Measurements from ENCODE around the gene MSANTD1. TPM values are rescaled to one million over a fixed set of nuclear protein-coding genes. Genes with fewer than 3 reads are reported as not detected.

Gene MSANTD1
- total RNA-seq, 1 experiment from 2014 or later = 0.71 TPM

DNA sequence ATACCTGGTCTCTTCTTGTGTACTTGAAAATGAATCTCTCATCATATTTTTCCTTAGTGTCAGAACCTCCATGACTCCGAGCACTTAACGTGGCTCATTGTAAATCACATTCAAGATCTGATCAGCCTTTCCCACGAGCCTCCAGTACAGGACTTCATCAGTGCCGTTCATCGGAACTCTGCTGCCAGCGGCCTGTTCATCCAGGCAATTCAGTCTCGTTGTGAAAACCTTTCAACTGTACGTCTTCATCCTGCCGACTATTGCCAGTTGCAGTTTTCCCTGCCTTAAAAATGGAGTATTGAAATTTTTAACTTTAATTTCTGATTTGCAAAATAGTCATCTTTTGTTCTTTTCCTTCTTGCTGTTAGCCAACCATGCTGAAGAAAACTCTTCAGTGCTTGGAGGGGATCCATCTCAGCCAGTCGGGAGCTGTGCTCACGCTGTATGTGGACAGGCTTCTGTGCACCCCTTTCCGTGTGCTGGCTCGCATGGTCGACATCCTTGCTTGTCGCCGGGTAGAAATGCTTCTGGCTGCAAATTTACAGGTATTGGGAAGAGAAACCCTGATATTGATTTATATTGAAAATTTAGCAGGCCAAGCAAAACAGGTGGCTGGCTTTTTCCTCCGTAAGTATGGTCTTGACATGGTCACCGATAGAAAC lies 42.4 kb upstream of the MSANTD1 start:
- no peak overlapping the region for H3K9ac ChIP-seq (ENCODE audit: low read length)
- no peak overlapping the region for H3K27ac ChIP-seq (ENCODE audit: low read depth, low read length)
- H4K20me1 ChIP-seq (ENCODE audit: insufficient read depth) = no peaks in the 10 kb centered on the region
- ChIA-PET POLR2A (no interaction called here), CTCF (no interaction called here), RAD21 (ENCODE audit: low non-redundant PET in 1 of 2, low total read pairs in 2 of 2, uncharacterized antibody in 2 of 2, unreplicated experiment in 2 of 2) (no interaction called here)
- H3K36me3 ChIP-seq (ENCODE audit: control insufficient read depth in 1 of 2, insufficient read depth in 2 of 2, low read length in 2 of 2) = peaks cover 0 to 17% of the 10 kb centered on the region in 2 experiments; a peak in 3 of 4 replicates
- intact Hi-C loops (cut with micrococcal nuclease) = no loop called here
- no peak overlapping the region for H3K4me3 ChIP-seq (replicated peaks in 1 of 2; ENCODE audit: low read depth in 1 of 2, low read length in 2 of 2)
- BruUV-seq (replicated peaks) = no TSS peak
- DNase-seq (ENCODE audit: low read depth, low spot score) = no peak
- no peak for ATAC-seq
- H3K9me2 ChIP-seq (ENCODE audit: insufficient read depth) = no peaks in the 10 kb centered on the region
- H2AFZ ChIP-seq (ENCODE audit: low read depth, low read length, poor library complexity, severe bottlenecking) = no peak overlapping the region
- TF ChIP-seq SRF (IDR thresholded peaks at IDR 0.05; ENCODE audit: low read depth) (no peak), SP1 (IDR thresholded peaks at IDR 0.05; ENCODE audit: low read depth) (no peak), ZFX (IDR thresholded peaks at IDR 0.05) (no peak)
- no peaks in the 10 kb centered on the region for H3K27me3 ChIP-seq (ENCODE audit: insufficient read depth, low read length)
- H3K79me2 ChIP-seq (ENCODE audit: insufficient read depth, low read length) = no peaks in the 10 kb centered on the region
- H3K9me3 ChIP-seq (ENCODE audit: control insufficient read depth in 1 of 2, insufficient read depth in 1 of 2, low read depth in 1 of 2, low read length in 2 of 2) = no peaks in the 10 kb centered on the region
- H3K4me1 ChIP-seq (ENCODE audit: control insufficient read depth in 1 of 2, insufficient read depth in 2 of 2, low read length in 2 of 2) = no peaks in the 10 kb centered on the region
- H3K4me2 ChIP-seq (ENCODE audit: low read length) = no peak overlapping the region

GRCh38 chr4:3207531-3208037 lies 41.4 kb upstream of the MSANTD1 start:
- no peaks in the 10 kb centered on the region for H3K79me2 ChIP-seq (ENCODE audit: insufficient read depth, low read length)
- no peaks in the 10 kb centered on the region for H4K20me1 ChIP-seq (ENCODE audit: insufficient read depth)
- RAD21 ChIA-PET (ENCODE audit: low non-redundant PET in 1 of 2, low total read pairs in 2 of 2, uncharacterized antibody in 2 of 2, unreplicated experiment in 2 of 2) = no interaction called here
- POLR2A ChIA-PET = no interaction called here
- no peak overlapping the region for H3K27ac ChIP-seq (ENCODE audit: low read depth, low read length)
- no peaks in the 10 kb centered on the region for H3K9me3 ChIP-seq (ENCODE audit: control insufficient read depth in 1 of 2, insufficient read depth in 1 of 2, low read depth in 1 of 2, low read length in 2 of 2)
- ATAC-seq (no peak), DNase-seq (ENCODE audit: low read depth, low spot score) (no peak)
- H3K36me3 ChIP-seq (ENCODE audit: control insufficient read depth in 1 of 2, insufficient read depth in 2 of 2, low read length in 2 of 2) = peaks cover 6 to 22% of the 10 kb centered on the region in 2 experiments; a peak in 3 of 4 replicates
- intact Hi-C loops (cut with micrococcal nuclease) = no loop called here
- no peaks in the 10 kb centered on the region for H3K27me3 ChIP-seq (ENCODE audit: insufficient read depth, low read length)
- BruUV-seq (replicated peaks) = no TSS peak
- H3K4me3 ChIP-seq (replicated peaks in 1 of 2; ENCODE audit: low read depth in 1 of 2, low read length in 2 of 2) = no peak overlapping the region
- no peak overlapping the region for H3K9ac ChIP-seq (ENCODE audit: low read length)
- CTCF ChIA-PET = no interaction called here
- H3K9me2 ChIP-seq (ENCODE audit: insufficient read depth) = no peaks in the 10 kb centered on the region
- H3K4me2 ChIP-seq (ENCODE audit: low read length) = no peak overlapping the region
- H2AFZ ChIP-seq (ENCODE audit: low read depth, low read length, poor library complexity, severe bottlenecking) = no peak overlapping the region
- H3K4me1 ChIP-seq (ENCODE audit: control insufficient read depth in 1 of 2, insufficient read depth in 2 of 2, low read length in 2 of 2) = no peaks in the 10 kb centered on the region
- TF ChIP-seq CEBPB (IDR thresholded peaks at IDR 0.05; ENCODE audit: low read depth) = no peak
- TF ChIP-seq EGR1 (IDR thresholded peaks at IDR 0.05; ENCODE audit: low read depth) = no peak
- no peak for TF ChIP-seq ZFX (IDR thresholded peaks at IDR 0.05)
- no peak for TF ChIP-seq TCF7L2 (IDR thresholded peaks at IDR 0.05; ENCODE audit: borderline replicate concordance, extremely low read depth, insufficient read depth, insufficient read length)
- TF ChIP-seq CTCF (IDR thresholded peaks at IDR 0.05 in 2 of 3, conservative IDR thresholded peaks at IDR 0.05 in 1 of 3; ENCODE audit: borderline replicate concordance in 1 of 3, insufficient read depth in 1 of 3, low read depth in 2 of 3, low read length in 2 of 3) = no peak
- TF ChIP-seq EZH2phosphoT487 (IDR thresholded peaks at IDR 0.05; ENCODE audit: borderline replicate concordance) = no peak
- TF ChIP-seq YY1 (IDR thresholded peaks at IDR 0.05; ENCODE audit: extremely low read depth, insufficient replicate concordance, low read depth, low read length) = no peak
- no peak for TF ChIP-seq MAX (IDR thresholded peaks at IDR 0.05)
- no peak for TF ChIP-seq SIN3A (IDR thresholded peaks at IDR 0.05; ENCODE audit: low read depth)
- TF ChIP-seq ATF3 (IDR thresholded peaks at IDR 0.05) = no peak
- no peak for TF ChIP-seq FOSL1 (IDR thresholded peaks at IDR 0.05; ENCODE audit: low read depth)
- TF ChIP-seq SRF (IDR thresholded peaks at IDR 0.05; ENCODE audit: low read depth) = no peak
- TF ChIP-seq ZBTB33 (IDR thresholded peaks at IDR 0.05; ENCODE audit: extremely low read depth, insufficient replicate concordance, low read length) = no peak
- no peak for TF ChIP-seq JUND (IDR thresholded peaks at IDR 0.05)
- TF ChIP-seq SP1 (IDR thresholded peaks at IDR 0.05; ENCODE audit: low read depth) = no peak
- TF ChIP-seq ZNF274 (IDR thresholded peaks at IDR 0.05; ENCODE audit: low read depth, low read length) = no peak

Measured in HCT116 (cell line).